H9 (cell line): ENCODE results near the gene GPR84. TPM values are rescaled to one million over a fixed set of nuclear protein-coding genes. Genes with fewer than 3 reads are reported as not detected.

ENCODE experiments used
- DNase-seq: peaks from one replicate; pipeline ENCODE4 v3.0.0-alpha.2; 2017
- H2AFZ ChIP-seq: one replicate; pipeline ENCODE4 v1.6.1; 2013; ENCODE audit warnings: mild to moderate bottlenecking, low read length, control low read depth, moderate library complexity
- H2AK5ac ChIP-seq: 2 replicates; pipeline ENCODE4 v1.6.1; 2013; ENCODE audit warnings: low read length, control low read depth, mixed read lengths; ENCODE audit not compliant: insufficient read length
- H2BK120ac ChIP-seq: one replicate; pipeline ENCODE4 v1.6.1; 2013; ENCODE audit warnings: low read depth, mild to moderate bottlenecking, low read length, control low read depth, inconsistent platforms; ENCODE audit not compliant: poor library complexity, severe bottlenecking
- H2BK12ac ChIP-seq: 2 replicates; pipeline ENCODE4 v1.6.1; 2013; ENCODE audit warnings: low read length, control low read depth, mixed read lengths, low read depth; ENCODE audit not compliant: insufficient read length
- H2BK15ac ChIP-seq: 2 replicates; pipeline ENCODE4 v1.6.1; 2013; ENCODE audit warnings: low read depth, low read length, control low read depth
- H2BK20ac ChIP-seq: one replicate; pipeline ENCODE4 v1.6.1; 2013; ENCODE audit warnings: low read depth, mild to moderate bottlenecking, low read length, control low read depth, inconsistent platforms; ENCODE audit not compliant: poor library complexity, severe bottlenecking
- H2BK5ac ChIP-seq: 2 replicates; pipeline ENCODE4 v1.6.1; 2013; ENCODE audit warnings: low read length, control low read depth, mixed read lengths; ENCODE audit not compliant: insufficient read length
- H3K14ac ChIP-seq: 2 replicates; pipeline ENCODE4 v1.6.1; 2013; ENCODE audit warnings: low read length, control low read depth; ENCODE audit not compliant: insufficient read depth
- H3K18ac ChIP-seq: 2 replicates; pipeline ENCODE4 v1.6.1; 2013; ENCODE audit warnings: low read depth, mild to moderate bottlenecking, mixed read lengths, low read length, control low read depth; ENCODE audit not compliant: insufficient read length
- H3K23ac ChIP-seq: 2 replicates; pipeline ENCODE4 v1.6.1; 2013; ENCODE audit warnings: low read length, control low read depth, mixed read lengths, low read depth; ENCODE audit not compliant: insufficient read length
- H3K23me2 ChIP-seq: 2 replicates; pipeline ENCODE4 v1.6.1; 2013; ENCODE audit warnings: low read depth, mild to moderate bottlenecking, mixed read lengths, low read length, control low read depth; ENCODE audit not compliant: insufficient read length, poor library complexity, severe bottlenecking
- H3K27ac ChIP-seq: 2 replicates; pipeline ENCODE4 v1.5.1; 2013; ENCODE audit warnings: low read length, control low read depth, mixed read lengths, low read depth; ENCODE audit not compliant: insufficient read length
- H3K27me3 ChIP-seq: 2 replicates; pipeline ENCODE4 v1.6.1; 2013; ENCODE audit warnings: low read length, control low read depth, inconsistent platforms; ENCODE audit not compliant: insufficient read depth
- H3K4ac ChIP-seq: 2 replicates; pipeline ENCODE4 v1.6.1; 2013; ENCODE audit warnings: low read depth, mild to moderate bottlenecking, control low read depth, inconsistent platforms, low read length, moderate library complexity
- H3K4me1 ChIP-seq: 2 replicates; pipeline ENCODE4 v1.6.1; 2013; ENCODE audit warnings: low read length, control low read depth, inconsistent platforms; ENCODE audit not compliant: insufficient read depth
- H3K4me2 ChIP-seq: 2 replicates; pipeline ENCODE4 v1.6.1; 2013; ENCODE audit warnings: low read length, control low read depth, mixed read lengths; ENCODE audit not compliant: insufficient read length, insufficient read depth
- H3K56ac ChIP-seq: 2 replicates; pipeline ENCODE4 v1.6.1; 2013; ENCODE audit warnings: low read depth, mild to moderate bottlenecking, mixed read lengths, low read length, control low read depth; ENCODE audit not compliant: insufficient read length
- H3K79me1 ChIP-seq: 2 replicates; pipeline ENCODE4 v1.6.1; 2013; ENCODE audit warnings: low read depth, mild to moderate bottlenecking, moderate library complexity, low read length, control low read depth, inconsistent platforms; ENCODE audit not compliant: insufficient read depth, poor library complexity, severe bottlenecking
- H3K79me2 ChIP-seq: 2 replicates; pipeline ENCODE4 v1.6.1; 2013; ENCODE audit warnings: low read length, control low read depth, inconsistent platforms; ENCODE audit not compliant: insufficient read depth
- H3K9ac ChIP-seq: 2 replicates; pipeline ENCODE4 v1.6.1; 2013; ENCODE audit warnings: low read length, control low read depth, mixed read lengths; ENCODE audit not compliant: insufficient read length; ENCODE audit errors: extremely low read depth
- H3K9me3 ChIP-seq: one replicate; pipeline ENCODE4 v1.6.1; 2013; ENCODE audit warnings: low read depth, low read length, inconsistent platforms; ENCODE audit not compliant: control insufficient read depth
- H3T11ph ChIP-seq: one replicate; pipeline ENCODE4 v1.6.1; 2013; ENCODE audit warnings: mild to moderate bottlenecking, low read length, control low read depth, inconsistent platforms
- H4K20me1 ChIP-seq: one replicate; pipeline ENCODE4 v1.6.1; 2013; ENCODE audit not compliant: control insufficient read depth, insufficient read length, insufficient read depth
- H4K5ac ChIP-seq: 2 replicates; pipeline ENCODE4 v1.6.1; 2013; ENCODE audit warnings: low read depth, mild to moderate bottlenecking, mixed read lengths, low read length, control low read depth; ENCODE audit not compliant: insufficient read length
- H4K8ac ChIP-seq: replicated peaks from 2 replicates; pipeline ENCODE4 v1.6.1; 2013; ENCODE audit warnings: low read length, control low read depth, mixed read lengths, low read depth; ENCODE audit not compliant: insufficient read length
- H4K91ac ChIP-seq: 2 replicates; pipeline ENCODE4 v1.6.1; 2013; ENCODE audit warnings: low read depth, mild to moderate bottlenecking, moderate library complexity, mixed read lengths, low read length, control low read depth; ENCODE audit not compliant: insufficient read length
- H3K27ac Mint-ChIP-seq, 3 experiments: 2 replicates in 2 of 3; 3 replicates in 1 of 3; pipeline ENCODE4 v1.8.0; 2020 to 2021; ENCODE audit warnings: mixed read lengths in 3 of 3, mild to moderate bottlenecking in 1 of 3, moderate library complexity in 1 of 3
- H3K27me3 Mint-ChIP-seq: 2 replicates; pipeline ENCODE4 v1.8.0; 2021; ENCODE audit warnings: low read depth, mild to moderate bottlenecking, moderate library complexity, mixed read lengths
- H3K36me3 Mint-ChIP-seq, 3 experiments: 2 replicates in 2 of 3; 3 replicates in 1 of 3; pipeline ENCODE4 v1.8.0; 2020 to 2021; ENCODE audit warnings: low read depth in 3 of 3, mixed read lengths in 3 of 3; ENCODE audit not compliant: insufficient read depth in 1 of 3
- H3K4me1 Mint-ChIP-seq, 2 experiments: 2 replicates each; pipeline ENCODE4 v1.8.0; 2020; ENCODE audit warnings: mixed read lengths in 2 of 2
- H3K4me3 Mint-ChIP-seq, 2 experiments: 2 replicates in 1 of 2; 3 replicates in 1 of 2; pipeline ENCODE4 v1.8.0; 2020 to 2021; ENCODE audit warnings: mild to moderate bottlenecking in 2 of 2, mixed read lengths in 2 of 2, moderate library complexity in 1 of 2
- H3K9me3 Mint-ChIP-seq, 2 experiments: 2 replicates in 1 of 2; 3 replicates in 1 of 2; pipeline ENCODE4 v1.8.0; 2020; ENCODE audit warnings: mild to moderate bottlenecking in 2 of 2, mixed read lengths in 2 of 2, moderate library complexity in 1 of 2
- WGBS: extraction: QIAGEN DNeasy Blood & Tissue Kit; methylation state at CpG from one replicate; pipeline ENCODE4 v1.1.7; 2013; ENCODE audit warnings: missing lambda C conversion rate, low lambda C conversion rate, mixed read lengths; ENCODE audit not compliant: insufficient read length; ENCODE audit errors: extremely low coverage; 5-methylcytosine and 5-hydroxymethylcytosine counted together
- total RNA-seq: library from RNA; stranded (reverse); gene quantifications from 2 replicates; pipeline ENCODE4 v1.2.1, GENCODE V29; 2021
- TF ChIP-seq, protein P1 (sequence below): fragments of 200-600 bp; sonication (generic); conservative IDR thresholded peaks from 3 replicates; pipeline ENCODE4 v1.8.0; 2021; ENCODE audit warnings: antibody characterized with exemption, mild to moderate bottlenecking

GPR84 gene
- total RNA-seq, 1 experiment from 2014 or later = not detected

- H2BK5ac ChIP-seq = no peak overlapping the region
- WGBS = no CpG with 5 or more reads among the region's 4 CpGs
- no peaks in the 10 kb centered on the region for H3K27me3 ChIP-seq
- no peaks in the 10 kb centered on the region for H3K9me3 ChIP-seq
- no peaks in the 10 kb centered on the region for H3K9me3 Mint-ChIP-seq
- H3K27me3 Mint-ChIP-seq = peaks cover 21% of the 10 kb centered on the region
- no peak overlapping the region for H4K8ac ChIP-seq
- no peak overlapping the region for H3K4me2 ChIP-seq
- no peaks in the 10 kb centered on the region for H3K79me2 ChIP-seq
- DNase-seq = no peak
- H3K9ac ChIP-seq = no peak overlapping the region
- no peak overlapping the region for H3K18ac ChIP-seq
- TF ChIP-seq, protein P1, sequence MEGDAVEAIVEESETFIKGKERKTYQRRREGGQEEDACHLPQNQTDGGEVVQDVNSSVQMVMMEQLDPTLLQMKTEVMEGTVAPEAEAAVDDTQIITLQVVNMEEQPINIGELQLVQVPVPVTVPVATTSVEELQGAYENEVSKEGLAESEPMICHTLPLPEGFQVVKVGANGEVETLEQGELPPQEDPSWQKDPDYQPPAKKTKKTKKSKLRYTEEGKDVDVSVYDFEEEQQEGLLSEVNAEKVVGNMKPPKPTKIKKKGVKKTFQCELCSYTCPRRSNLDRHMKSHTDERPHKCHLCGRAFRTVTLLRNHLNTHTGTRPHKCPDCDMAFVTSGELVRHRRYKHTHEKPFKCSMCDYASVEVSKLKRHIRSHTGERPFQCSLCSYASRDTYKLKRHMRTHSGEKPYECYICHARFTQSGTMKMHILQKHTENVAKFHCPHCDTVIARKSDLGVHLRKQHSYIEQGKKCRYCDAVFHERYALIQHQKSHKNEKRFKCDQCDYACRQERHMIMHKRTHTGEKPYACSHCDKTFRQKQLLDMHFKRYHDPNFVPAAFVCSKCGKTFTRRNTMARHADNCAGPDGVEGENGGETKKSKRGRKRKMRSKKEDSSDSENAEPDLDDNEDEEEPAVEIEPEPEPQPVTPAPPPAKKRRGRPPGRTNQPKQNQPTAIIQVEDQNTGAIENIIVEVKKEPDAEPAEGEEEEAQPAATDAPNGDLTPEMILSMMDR = no peak
- H2BK120ac ChIP-seq = no peak overlapping the region
- H2BK20ac ChIP-seq = no peak overlapping the region
- H3T11ph ChIP-seq = no peak overlapping the region
- H2AK5ac ChIP-seq = no peak overlapping the region
- no peak overlapping the region for H3K4ac ChIP-seq
- H4K91ac ChIP-seq = no peak overlapping the region
- no peak overlapping the region for H2AFZ ChIP-seq
- H3K23me2 ChIP-seq = peaks cover 8% of the 10 kb centered on the region
- no peak overlapping the region for H3K56ac ChIP-seq
- no peaks in the 10 kb centered on the region for H3K79me1 ChIP-seq
- H4K20me1 ChIP-seq = no peaks in the 10 kb centered on the region
- peaks cover 49 to 53% of the 10 kb centered on the region in 2 experiments for H3K4me1 Mint-ChIP-seq
- H2BK12ac ChIP-seq = no peak overlapping the region
- no peak overlapping the region for H3K27ac Mint-ChIP-seq
- H4K5ac ChIP-seq = no peak overlapping the region
- no peak overlapping the region for H3K14ac ChIP-seq
- peaks cover 17% of the 10 kb centered on the region for H3K4me1 ChIP-seq
- peaks cover 29 to 55% (median 45%) of the 10 kb centered on the region in 3 experiments; a peak in 6 of 7 replicates for H3K36me3 Mint-ChIP-seq
- no peak overlapping the region for H3K4me3 Mint-ChIP-seq
- H3K23ac ChIP-seq = no peak overlapping the region
- H2BK15ac ChIP-seq = no peak overlapping the region
- no peak overlapping the region for H3K27ac ChIP-seq
These were observed 15.2 kb downstream of the GPR84 start for GRCh38 chr12:54349036-54349435.
